DND-41 (cell line): ENCODE data around the gene BCL11B.
A peak's percentile ranks its signal among the peaks of the same experiment; 100 is the strongest.

Source experiments
- ATAC-seq: fragments of 200-7000 bp; cut with Tn5 transposase; 3 replicates; pipeline ENCODE4 v1.9.1; 2021; ENCODE audit warnings: low read depth; ENCODE audit not compliant: insufficient read depth
- DNase-seq: peaks from one replicate; pipeline ENCODE4 v3.0.0-alpha.2; 2020
- H2AFZ ChIP-seq: 2 replicates; pipeline ENCODE4 v1.6.0; 2012; ENCODE audit warnings: low read depth, low read length
- H3K27ac ChIP-seq: 2 replicates; pipeline ENCODE4 v1.5.1; 2012; ENCODE audit warnings: low read length, inconsistent platforms
- H3K27me3 ChIP-seq: fragments of 200-600 bp; sonication (generic); 2 replicates; pipeline ENCODE4 v1.6.0; 2012; ENCODE audit warnings: low read length, mild to moderate bottlenecking, inconsistent platforms; ENCODE audit not compliant: insufficient read depth, poor library complexity
- H3K36me3 ChIP-seq: 2 replicates; pipeline ENCODE4 v1.5.1; 2012; ENCODE audit warnings: low read length, inconsistent platforms; ENCODE audit not compliant: insufficient read depth
- H3K4me1 ChIP-seq: 2 replicates; pipeline ENCODE4 v1.5.1; 2012; ENCODE audit warnings: mild to moderate bottlenecking, low read length; ENCODE audit not compliant: insufficient read depth
- H3K4me2 ChIP-seq: 2 replicates; pipeline ENCODE4 v1.6.0; 2012; ENCODE audit warnings: mild to moderate bottlenecking, moderate library complexity, low read length, inconsistent platforms; ENCODE audit not compliant: insufficient read depth
- H3K4me3 ChIP-seq, 2 experiments: fragments of 200-600 bp in 1 of 2; shearing (Covaris generic) in 1 of 2; 2 replicates each; pipeline ENCODE4 v1.5.1; 2012 to 2016; ENCODE audit warnings: inconsistent platforms in 2 of 2, low read length in 2 of 2, mild to moderate bottlenecking in 2 of 2, low read depth in 1 of 2, moderate library complexity in 1 of 2
- H3K79me2 ChIP-seq: 2 replicates; pipeline ENCODE4 v1.6.0; 2012; ENCODE audit warnings: low read length, inconsistent platforms; ENCODE audit not compliant: insufficient read depth
- H3K9ac ChIP-seq: 2 replicates; pipeline ENCODE4 v1.6.0; 2012; ENCODE audit warnings: low read depth, mild to moderate bottlenecking, inconsistent platforms, low read length, moderate library complexity
- H3K9me3 ChIP-seq: 2 replicates; pipeline ENCODE4 v1.5.1; 2012; ENCODE audit warnings: low read length, moderate library complexity, mild to moderate bottlenecking, inconsistent platforms; ENCODE audit not compliant: insufficient read depth, severe bottlenecking
- H4K20me1 ChIP-seq: 2 replicates; pipeline ENCODE4 v1.6.0; 2012; ENCODE audit warnings: low read length; ENCODE audit not compliant: insufficient read depth
- CTCF ChIP-seq: IDR thresholded peaks from 2 replicates; pipeline ENCODE4 v1.5.1; 2012; ENCODE audit warnings: borderline replicate concordance, low read length, moderate library complexity, mild to moderate bottlenecking; ENCODE audit not compliant: poor library complexity, severe bottlenecking; ENCODE audit errors: extremely low read depth
- EZH2 ChIP-seq: IDR thresholded peaks from 3 replicates; pipeline ENCODE4 v1.6.1; 2012; ENCODE audit warnings: borderline replicate concordance, low read depth, mild to moderate bottlenecking, moderate library complexity, low read length, inconsistent platforms; ENCODE audit not compliant: severe bottlenecking

The BCL11B gene

GRCh38 chr14:99273766-99274345 lies 1.9 kb upstream of the BCL11B start:
- Histone ChIP-seq H3K27me3 (peaks cover 14% of the 10 kb centered on the region), H3K4me2 (peak overlapping the region; percentile 78), H3K27ac (peak overlapping the region; percentile 0; the same call in 1 of the 2 replicates), H3K4me1 (peaks cover 26% of the 10 kb centered on the region), H2AFZ (peak overlapping the region; percentile 58; the same call in 1 of the 2 replicates), H3K9me3 (no peaks in the 10 kb centered on the region), H3K36me3 (peaks cover 3% of the 10 kb centered on the region), H3K79me2 (peaks cover 47% of the 10 kb centered on the region), H4K20me1 (peaks cover 3% of the 10 kb centered on the region), H3K9ac (peak overlapping the region; percentile 85), H3K4me3 (peak overlapping the region; percentile 27 to 69; a peak in 3 of 4 replicates)
- DNase-seq (no peak), ATAC-seq (no peak)
- no peak for TF ChIP-seq CTCF
- no peak for TF ChIP-seq EZH2

GRCh38 chr14:99272899-99273765 lies 1.1 kb upstream of the BCL11B start:
- Histone ChIP-seq H3K9ac (peak overlapping the region; percentile 85), H3K79me2 (peaks cover 54% of the 10 kb centered on the region), H4K20me1 (peaks cover 9% of the 10 kb centered on the region), H3K36me3 (peaks cover 10% of the 10 kb centered on the region), H3K4me1 (peaks cover 26% of the 10 kb centered on the region), H3K27ac (peak overlapping the region; percentile 58), H2AFZ (peak overlapping the region; percentile 41), H3K4me3 (peak overlapping the region; percentile 27 to 69; a peak in 3 of 4 replicates), H3K9me3 (no peaks in the 10 kb centered on the region), H3K27me3 (peaks cover 12% of the 10 kb centered on the region), H3K4me2 (peak overlapping the region; percentile 78)
- no peak for TF ChIP-seq EZH2
- TF ChIP-seq CTCF = no peak
- ATAC-seq = peak; percentile 18
- peak; percentile 78 for DNase-seq

- Histone ChIP-seq H3K9ac (peak overlapping the region; percentile 85), H3K27me3 (peaks cover 8% of the 10 kb centered on the region), H3K79me2 (peaks cover 60% of the 10 kb centered on the region), H3K4me1 (peaks cover 26% of the 10 kb centered on the region), H2AFZ (0 out of 2 replicates have a peak overlapping the region, but pooled peaks have one; percentile 30), H4K20me1 (peaks cover 14% of the 10 kb centered on the region), H3K9me3 (no peaks in the 10 kb centered on the region), H3K27ac (peak overlapping the region; percentile 58), H3K4me2 (peak overlapping the region; percentile 78), H3K36me3 (peaks cover 15% of the 10 kb centered on the region), H3K4me3 (peak overlapping the region; percentile 27 to 69; a peak in 3 of 4 replicates)
- ATAC-seq (no peak; the same call in 2 of the 3 replicates), DNase-seq (no peak)
- TF ChIP-seq CTCF (no peak), EZH2 (no peak)
Measured at GRCh38 chr14:99272632-99272898, 568 bp upstream of the BCL11B start.
